ENCODE measurements around the gene PATJ. TPM values are rescaled to one million over a fixed set of nuclear protein-coding genes. Genes with fewer than 3 reads are reported as not detected.

PATJ gene
- total RNA-seq, 1 experiment from 2014 or later = 48.8 TPM

DNA sequence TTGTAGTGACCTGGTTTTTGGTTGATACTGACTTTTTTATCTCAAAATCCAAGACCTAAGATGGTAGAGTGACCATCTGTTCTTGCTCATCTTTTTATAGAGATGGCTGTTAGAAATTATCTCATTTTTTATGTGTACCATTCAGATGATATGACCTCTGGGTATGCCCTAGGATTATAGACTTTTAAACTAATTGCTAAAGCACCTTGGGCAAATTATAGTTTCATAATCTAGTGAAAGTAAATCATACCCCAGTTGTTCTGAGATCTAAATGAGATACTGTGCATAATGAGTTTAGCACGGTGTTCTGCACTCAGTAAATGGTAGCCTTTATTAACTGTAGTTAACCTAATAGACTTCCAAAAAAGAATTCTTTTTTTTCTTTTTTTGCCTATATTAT is 269.8 kb downstream of the PATJ start:
- Histone ChIP-seq H3K9ac (ENCODE audit: low read length) (no peak overlapping the region), H3K36me3 (ENCODE audit: control insufficient read depth in 1 of 2, insufficient read depth in 2 of 2, low read length in 2 of 2) (no peaks in the 10 kb centered on the region), H3K4me2 (ENCODE audit: low read length) (no peak overlapping the region), H3K4me3 (replicated peaks in 1 of 2; ENCODE audit: low read depth in 1 of 2, low read length in 2 of 2) (no peak overlapping the region), H3K27ac (ENCODE audit: low read depth, low read length) (no peak overlapping the region), H3K27me3 (ENCODE audit: insufficient read depth, low read length) (no peaks in the 10 kb centered on the region), H3K4me1 (ENCODE audit: control insufficient read depth in 1 of 2, insufficient read depth in 2 of 2, low read length in 2 of 2) (no peaks in the 10 kb centered on the region), H3K9me2 (ENCODE audit: insufficient read depth) (no peaks in the 10 kb centered on the region), H3K9me3 (ENCODE audit: control insufficient read depth in 1 of 2, insufficient read depth in 1 of 2, low read depth in 1 of 2, low read length in 2 of 2) (no peaks in the 10 kb centered on the region), H3K79me2 (ENCODE audit: insufficient read depth, low read length) (no peaks in the 10 kb centered on the region), H4K20me1 (ENCODE audit: insufficient read depth) (no peaks in the 10 kb centered on the region), H2AFZ (ENCODE audit: low read depth, low read length, poor library complexity, severe bottlenecking) (no peak overlapping the region)
- intact Hi-C loops (cut with micrococcal nuclease) = no loop called here
- TF ChIP-seq CBX3 (IDR thresholded peaks at IDR 0.05; ENCODE audit: low read depth) = no peak
- TF ChIP-seq, protein P1, sequence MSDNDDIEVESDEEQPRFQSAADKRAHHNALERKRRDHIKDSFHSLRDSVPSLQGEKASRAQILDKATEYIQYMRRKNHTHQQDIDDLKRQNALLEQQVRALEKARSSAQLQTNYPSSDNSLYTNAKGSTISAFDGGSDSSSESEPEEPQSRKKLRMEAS (IDR thresholded peaks at IDR 0.05) = no peak
- no peak for TF ChIP-seq FOSL1 (IDR thresholded peaks at IDR 0.05; ENCODE audit: low read depth)
- POLR2A ChIA-PET = no interaction called here
- ATAC-seq = no peak
- RAD21 ChIA-PET (ENCODE audit: low non-redundant PET in 1 of 2, low total read pairs in 2 of 2, uncharacterized antibody in 2 of 2, unreplicated experiment in 2 of 2) = no interaction called here
- DNase-seq (ENCODE audit: low read depth, low spot score) = no peak
- no TSS peak for BruUV-seq (replicated peaks)
- CTCF ChIA-PET = no interaction called here

DNA sequence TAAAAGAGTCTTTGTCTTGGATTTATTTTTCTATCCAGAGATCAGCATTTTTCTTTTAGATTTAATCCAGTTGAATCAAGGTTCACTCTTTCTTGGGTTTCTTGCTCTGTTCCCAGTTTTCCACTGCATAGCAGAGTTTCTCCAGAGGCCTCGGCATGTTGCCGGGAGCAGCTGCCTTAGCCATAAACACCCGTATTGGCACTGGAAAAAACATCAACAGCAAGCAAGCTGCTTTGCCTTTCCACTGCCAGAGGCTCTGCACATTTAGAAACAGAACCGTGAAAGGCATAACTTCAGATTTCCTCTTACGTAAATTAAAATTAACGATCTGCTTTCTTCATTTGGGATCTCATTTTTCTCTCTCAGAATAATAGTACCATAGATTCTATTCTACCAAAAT is 270.6 kb downstream of the PATJ start:
- Histone ChIP-seq H3K79me2 (ENCODE audit: insufficient read depth, low read length) (no peaks in the 10 kb centered on the region), H3K4me2 (ENCODE audit: low read length) (no peak overlapping the region), H3K4me3 (replicated peaks in 1 of 2; ENCODE audit: low read depth in 1 of 2, low read length in 2 of 2) (no peak overlapping the region), H4K20me1 (ENCODE audit: insufficient read depth) (no peaks in the 10 kb centered on the region), H3K27ac (ENCODE audit: low read depth, low read length) (no peak overlapping the region), H2AFZ (ENCODE audit: low read depth, low read length, poor library complexity, severe bottlenecking) (no peak overlapping the region), H3K4me1 (ENCODE audit: control insufficient read depth in 1 of 2, insufficient read depth in 2 of 2, low read length in 2 of 2) (no peaks in the 10 kb centered on the region), H3K9me2 (ENCODE audit: insufficient read depth) (no peaks in the 10 kb centered on the region), H3K27me3 (ENCODE audit: insufficient read depth, low read length) (no peaks in the 10 kb centered on the region), H3K9ac (ENCODE audit: low read length) (no peak overlapping the region), H3K36me3 (ENCODE audit: control insufficient read depth in 1 of 2, insufficient read depth in 2 of 2, low read length in 2 of 2) (no peaks in the 10 kb centered on the region), H3K9me3 (ENCODE audit: control insufficient read depth in 1 of 2, insufficient read depth in 1 of 2, low read depth in 1 of 2, low read length in 2 of 2) (no peaks in the 10 kb centered on the region)
- DNase-seq (ENCODE audit: low read depth, low spot score) (no peak), ATAC-seq (no peak)
- POLR2A ChIA-PET = no interaction called here
- RAD21 ChIA-PET (ENCODE audit: low non-redundant PET in 1 of 2, low total read pairs in 2 of 2, uncharacterized antibody in 2 of 2, unreplicated experiment in 2 of 2) = no interaction called here
- intact Hi-C loops (cut with micrococcal nuclease) = no loop called here
- no TSS peak for BruUV-seq (replicated peaks)
- CTCF ChIA-PET = no interaction called here
- TF ChIP-seq JUND (IDR thresholded peaks at IDR 0.05) = no peak
- TF ChIP-seq SIN3A (IDR thresholded peaks at IDR 0.05; ENCODE audit: low read depth) = no peak
- TF ChIP-seq ZNF274 (IDR thresholded peaks at IDR 0.05; ENCODE audit: low read depth, low read length) = no peak
- TF ChIP-seq RAD21 (IDR thresholded peaks at IDR 0.05; ENCODE audit: low read depth) = no peak
- TF ChIP-seq EZH2 (IDR thresholded peaks at IDR 0.05) = no peak
- TF ChIP-seq, protein P1 (IDR thresholded peaks at IDR 0.05) = no peak
- TF ChIP-seq SRF (IDR thresholded peaks at IDR 0.05; ENCODE audit: low read depth) = no peak
- no peak for TF ChIP-seq ZFX (IDR thresholded peaks at IDR 0.05)
- TF ChIP-seq CEBPB (IDR thresholded peaks at IDR 0.05; ENCODE audit: low read depth) = no peak
- TF ChIP-seq SP1 (IDR thresholded peaks at IDR 0.05; ENCODE audit: low read depth) = no peak
- TF ChIP-seq POLR2A (IDR thresholded peaks at IDR 0.05; ENCODE audit: borderline replicate concordance, extremely low read depth, insufficient read depth, insufficient read length) = no peak
- TF ChIP-seq EGR1 (IDR thresholded peaks at IDR 0.05; ENCODE audit: low read depth) = no peak
- TF ChIP-seq, protein P2, sequence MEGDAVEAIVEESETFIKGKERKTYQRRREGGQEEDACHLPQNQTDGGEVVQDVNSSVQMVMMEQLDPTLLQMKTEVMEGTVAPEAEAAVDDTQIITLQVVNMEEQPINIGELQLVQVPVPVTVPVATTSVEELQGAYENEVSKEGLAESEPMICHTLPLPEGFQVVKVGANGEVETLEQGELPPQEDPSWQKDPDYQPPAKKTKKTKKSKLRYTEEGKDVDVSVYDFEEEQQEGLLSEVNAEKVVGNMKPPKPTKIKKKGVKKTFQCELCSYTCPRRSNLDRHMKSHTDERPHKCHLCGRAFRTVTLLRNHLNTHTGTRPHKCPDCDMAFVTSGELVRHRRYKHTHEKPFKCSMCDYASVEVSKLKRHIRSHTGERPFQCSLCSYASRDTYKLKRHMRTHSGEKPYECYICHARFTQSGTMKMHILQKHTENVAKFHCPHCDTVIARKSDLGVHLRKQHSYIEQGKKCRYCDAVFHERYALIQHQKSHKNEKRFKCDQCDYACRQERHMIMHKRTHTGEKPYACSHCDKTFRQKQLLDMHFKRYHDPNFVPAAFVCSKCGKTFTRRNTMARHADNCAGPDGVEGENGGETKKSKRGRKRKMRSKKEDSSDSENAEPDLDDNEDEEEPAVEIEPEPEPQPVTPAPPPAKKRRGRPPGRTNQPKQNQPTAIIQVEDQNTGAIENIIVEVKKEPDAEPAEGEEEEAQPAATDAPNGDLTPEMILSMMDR (IDR thresholded peaks at IDR 0.05 in 2 of 3, conservative IDR thresholded peaks at IDR 0.05 in 1 of 3; ENCODE audit: borderline replicate concordance in 1 of 3, insufficient read depth in 1 of 3, low read depth in 2 of 3, low read length in 2 of 3) = no peak
- no peak for TF ChIP-seq EZH2phosphoT487 (IDR thresholded peaks at IDR 0.05; ENCODE audit: borderline replicate concordance)
- TF ChIP-seq FOSL1 (IDR thresholded peaks at IDR 0.05; ENCODE audit: low read depth) = no peak
- no peak for TF ChIP-seq YY1 (IDR thresholded peaks at IDR 0.05; ENCODE audit: extremely low read depth, insufficient replicate concordance, low read depth, low read length)
- TF ChIP-seq, protein P3, sequence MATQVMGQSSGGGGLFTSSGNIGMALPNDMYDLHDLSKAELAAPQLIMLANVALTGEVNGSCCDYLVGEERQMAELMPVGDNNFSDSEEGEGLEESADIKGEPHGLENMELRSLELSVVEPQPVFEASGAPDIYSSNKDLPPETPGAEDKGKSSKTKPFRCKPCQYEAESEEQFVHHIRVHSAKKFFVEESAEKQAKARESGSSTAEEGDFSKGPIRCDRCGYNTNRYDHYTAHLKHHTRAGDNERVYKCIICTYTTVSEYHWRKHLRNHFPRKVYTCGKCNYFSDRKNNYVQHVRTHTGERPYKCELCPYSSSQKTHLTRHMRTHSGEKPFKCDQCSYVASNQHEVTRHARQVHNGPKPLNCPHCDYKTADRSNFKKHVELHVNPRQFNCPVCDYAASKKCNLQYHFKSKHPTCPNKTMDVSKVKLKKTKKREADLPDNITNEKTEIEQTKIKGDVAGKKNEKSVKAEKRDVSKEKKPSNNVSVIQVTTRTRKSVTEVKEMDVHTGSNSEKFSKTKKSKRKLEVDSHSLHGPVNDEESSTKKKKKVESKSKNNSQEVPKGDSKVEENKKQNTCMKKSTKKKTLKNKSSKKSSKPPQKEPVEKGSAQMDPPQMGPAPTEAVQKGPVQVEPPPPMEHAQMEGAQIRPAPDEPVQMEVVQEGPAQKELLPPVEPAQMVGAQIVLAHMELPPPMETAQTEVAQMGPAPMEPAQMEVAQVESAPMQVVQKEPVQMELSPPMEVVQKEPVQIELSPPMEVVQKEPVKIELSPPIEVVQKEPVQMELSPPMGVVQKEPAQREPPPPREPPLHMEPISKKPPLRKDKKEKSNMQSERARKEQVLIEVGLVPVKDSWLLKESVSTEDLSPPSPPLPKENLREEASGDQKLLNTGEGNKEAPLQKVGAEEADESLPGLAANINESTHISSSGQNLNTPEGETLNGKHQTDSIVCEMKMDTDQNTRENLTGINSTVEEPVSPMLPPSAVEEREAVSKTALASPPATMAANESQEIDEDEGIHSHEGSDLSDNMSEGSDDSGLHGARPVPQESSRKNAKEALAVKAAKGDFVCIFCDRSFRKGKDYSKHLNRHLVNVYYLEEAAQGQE (IDR thresholded peaks at IDR 0.05; ENCODE audit: low read depth) = no peak
